Measurements from ENCODE around the gene ITPK1.
"Not testable (repeated sequence)": the region's sequence is repeated elsewhere in the genome, so short reads cannot be mapped to it uniquely, and the experiment has no call there.

The ITPK1 gene

GRCh38 chr14:93115821-93116675, at the start of gene ITPK1:
TSS of gene ITPK1 (minus strand) at chr14:93115925. CDS start at chr14:93115163, 762 bp downstream.
- peak; percentile 67 to 71 for DNase-seq
- Mint-ChIP-seq H3K4me1 (peaks cover 46% of the 10 kb centered on the region), H3K4me3 (peak within 1 kb of the TSS; percentile 83 to 94), H3K27me3 (no peaks in the 10 kb centered on the region), H3K27ac (peak within 1 kb of the TSS; percentile 87 to 93), H3K9me3 (no peaks in the 10 kb centered on the region)
- peak; percentile 70 for ATAC-seq

- Mint-ChIP-seq H3K27ac (no peak overlapping the region), H3K4me3 (no peak overlapping the region), H3K27me3 (no peaks in the 10 kb centered on the region), H3K9me3 (no peaks in the 10 kb centered on the region), H3K4me1 (no peaks in the 10 kb centered on the region)
- DNase-seq (no peak), ATAC-seq (no peak)
Measured at GRCh38 chr14:93163564-93163963, 47.8 kb upstream of the ITPK1 start.

- H3K4me3 Mint-ChIP-seq = no peak overlapping the region
- ATAC-seq = no peak
- no peak for DNase-seq
Measured at GRCh38 chr14:93161411-93161940, 45.8 kb upstream of the ITPK1 start.

GRCh38 chr14:93160353-93160801, 44.7 kb upstream of the ITPK1 start:
- Mint-ChIP-seq H3K9me3 (no peaks in the 10 kb centered on the region), H3K4me3 (no peak overlapping the region), H3K4me1 (no peaks in the 10 kb centered on the region), H3K27ac (no peak overlapping the region), H3K27me3 (no peaks in the 10 kb centered on the region)
- DNase-seq = no peak
- ATAC-seq = peak; percentile 55

More at GRCh38 chr14:93161411-93161940, 45.8 kb upstream of the ITPK1 start:
- Mint-ChIP-seq H3K27ac (no peak overlapping the region), H3K4me1 (no peaks in the 10 kb centered on the region), H3K27me3 (no peaks in the 10 kb centered on the region), H3K9me3 (no peaks in the 10 kb centered on the region)

GRCh38 chr14:93159625-93160352, 44.1 kb upstream of the ITPK1 start:
- ATAC-seq = peak; percentile 42

GRCh38 chr14:93158349-93158748, 42.6 kb upstream of the ITPK1 start:
- not testable (repeated sequence) for H3K27ac Mint-ChIP-seq, H3K9me3 Mint-ChIP-seq, H3K27me3 Mint-ChIP-seq, H3K4me1 Mint-ChIP-seq, H3K4me3 Mint-ChIP-seq, DNase-seq
- ATAC-seq = peak; percentile 61

More at GRCh38 chr14:93159625-93160352, 44.1 kb upstream of the ITPK1 start:
- DNase-seq, H3K9me3 Mint-ChIP-seq, H3K4me3 Mint-ChIP-seq, H3K27me3 Mint-ChIP-seq, H3K4me1 Mint-ChIP-seq, H3K27ac Mint-ChIP-seq: not testable (repeated sequence)

GRCh38 chr14:93156693-93157369, 41.1 kb upstream of the ITPK1 start:
- DNase-seq (no peak), ATAC-seq (peak; percentile 45)
- H3K4me3 Mint-ChIP-seq = no peak overlapping the region
- H3K4me1 Mint-ChIP-seq = no peaks in the 10 kb centered on the region
- no peak overlapping the region for H3K27ac Mint-ChIP-seq
- H3K9me3 Mint-ChIP-seq = no peaks in the 10 kb centered on the region
- H3K27me3 Mint-ChIP-seq = no peaks in the 10 kb centered on the region

- ATAC-seq (no peak), DNase-seq (no peak)
- Mint-ChIP-seq H3K27me3 (no peaks in the 10 kb centered on the region), H3K4me1 (peaks cover 2% of the 10 kb centered on the region), H3K9me3 (no peaks in the 10 kb centered on the region), H3K27ac (no peak overlapping the region), H3K4me3 (no peak overlapping the region)
Measured at GRCh38 chr14:93155667-93156066, 39.9 kb upstream of the ITPK1 start.

- Mint-ChIP-seq H3K9me3 (no peaks in the 10 kb centered on the region), H3K4me3 (no peak overlapping the region), H3K4me1 (peaks cover 12% of the 10 kb centered on the region), H3K27me3 (no peaks in the 10 kb centered on the region), H3K27ac (no peak overlapping the region)
- ATAC-seq = no peak
- no peak for DNase-seq
Measured at GRCh38 chr14:93153121-93153520, 37.4 kb upstream of the ITPK1 start.

GRCh38 chr14:93150227-93151208, 34.8 kb upstream of the ITPK1 start:
- no peaks in the 10 kb centered on the region for H3K9me3 Mint-ChIP-seq
- DNase-seq = no peak
- no peak overlapping the region for H3K4me3 Mint-ChIP-seq
- peaks cover 12% of the 10 kb centered on the region for H3K4me1 Mint-ChIP-seq
- peak overlapping the region in 1 of 2 donors; percentile 89 for H3K27ac Mint-ChIP-seq
- ATAC-seq = no peak
- no peaks in the 10 kb centered on the region for H3K27me3 Mint-ChIP-seq

GRCh38 chr14:93148979-93149378, 33.3 kb upstream of the ITPK1 start:
- DNase-seq (no peak), ATAC-seq (no peak)
- H3K9me3 Mint-ChIP-seq = no peaks in the 10 kb centered on the region
- H3K4me3 Mint-ChIP-seq = no peak overlapping the region
- H3K4me1 Mint-ChIP-seq = peaks cover 12% of the 10 kb centered on the region
- H3K27me3 Mint-ChIP-seq = no peaks in the 10 kb centered on the region
- no peak overlapping the region for H3K27ac Mint-ChIP-seq

GRCh38 chr14:93146119-93146518, 30.4 kb upstream of the ITPK1 start:
- no peaks in the 10 kb centered on the region for H3K27me3 Mint-ChIP-seq
- DNase-seq = no peak
- H3K4me3 Mint-ChIP-seq = no peak overlapping the region
- H3K4me1 Mint-ChIP-seq = peaks cover 12% of the 10 kb centered on the region
- no peak overlapping the region for H3K27ac Mint-ChIP-seq
- no peaks in the 10 kb centered on the region for H3K9me3 Mint-ChIP-seq
- ATAC-seq = no peak

GRCh38 chr14:93142854-93143652, 27.3 kb upstream of the ITPK1 start:
- Mint-ChIP-seq H3K9me3 (no peaks in the 10 kb centered on the region), H3K4me3 (no peak overlapping the region), H3K4me1 (peaks cover 6% of the 10 kb centered on the region), H3K27ac (no peak overlapping the region), H3K27me3 (no peaks in the 10 kb centered on the region)
- ATAC-seq = no peak
- no peak for DNase-seq

GRCh38 chr14:93137864-93138263, 22.1 kb upstream of the ITPK1 start:
- peaks cover 6% of the 10 kb centered on the region for H3K4me1 Mint-ChIP-seq
- H3K27ac Mint-ChIP-seq = no peak overlapping the region

More at GRCh38 chr14:93137864-93138263, 22.1 kb upstream of the ITPK1 start:
- Mint-ChIP-seq H3K9me3 (no peaks in the 10 kb centered on the region), H3K27me3 (no peaks in the 10 kb centered on the region), H3K4me3 (no peak overlapping the region)
- ATAC-seq (no peak), DNase-seq (no peak)

Data from stimulated activated naive CD8-positive, alpha-beta T cell treated with anti-CD3 and anti-CD28 coated beads, Interleukin-15, amount 100 ng/mL, for 72 hours (primary cell).